Spleen (tissue), 7 donors: ENCODE data around the gene COL21A1.

Experiments used
- POLR2AphosphoS5 ChIP-seq, 3 donors: sonication (generic); formaldehyde crosslinking; IDR thresholded peaks; one replicate each; pipeline ENCODE4 v1.5.1; 2017; ENCODE audit warnings: antibody characterized with exemption in 3 of 3
- TF ChIP-seq, protein P1 (sequence below), 11 experiments: fragments of 200-600 bp in 7 of 11; fragments of 450-650 bp in 4 of 11; sonication (generic) in 4 of 11; IDR thresholded peaks in 8 of 11; conservative IDR thresholded peaks in 3 of 11; 1 replicate in 7 of 11; 2 replicates in 4 of 11; pipeline versions ENCODE4 v1.4.0 to v1.8.0; 2016 to 2021; ENCODE audit warnings: antibody characterized with exemption in 11 of 11, inconsistent platforms in 4 of 11, mild to moderate bottlenecking in 1 of 11
- donor health status: DM: no; HTN: no; CAD: no; lungs with moderate emphysema.
- donor health status: DM: no; HTN: no; CAD: no.
- donor health status: DM: no; HTN: no; CAD: no.

GRCh38 chr6:56245903-56246351 lies 1.5 kb downstream of the COL21A1 start:
- TF ChIP-seq, protein P1, sequence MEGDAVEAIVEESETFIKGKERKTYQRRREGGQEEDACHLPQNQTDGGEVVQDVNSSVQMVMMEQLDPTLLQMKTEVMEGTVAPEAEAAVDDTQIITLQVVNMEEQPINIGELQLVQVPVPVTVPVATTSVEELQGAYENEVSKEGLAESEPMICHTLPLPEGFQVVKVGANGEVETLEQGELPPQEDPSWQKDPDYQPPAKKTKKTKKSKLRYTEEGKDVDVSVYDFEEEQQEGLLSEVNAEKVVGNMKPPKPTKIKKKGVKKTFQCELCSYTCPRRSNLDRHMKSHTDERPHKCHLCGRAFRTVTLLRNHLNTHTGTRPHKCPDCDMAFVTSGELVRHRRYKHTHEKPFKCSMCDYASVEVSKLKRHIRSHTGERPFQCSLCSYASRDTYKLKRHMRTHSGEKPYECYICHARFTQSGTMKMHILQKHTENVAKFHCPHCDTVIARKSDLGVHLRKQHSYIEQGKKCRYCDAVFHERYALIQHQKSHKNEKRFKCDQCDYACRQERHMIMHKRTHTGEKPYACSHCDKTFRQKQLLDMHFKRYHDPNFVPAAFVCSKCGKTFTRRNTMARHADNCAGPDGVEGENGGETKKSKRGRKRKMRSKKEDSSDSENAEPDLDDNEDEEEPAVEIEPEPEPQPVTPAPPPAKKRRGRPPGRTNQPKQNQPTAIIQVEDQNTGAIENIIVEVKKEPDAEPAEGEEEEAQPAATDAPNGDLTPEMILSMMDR (IDR thresholded peaks at IDR 0.05 in 8 of 11, conservative IDR thresholded peaks at IDR 0.05 in 3 of 11): no peak
- TF ChIP-seq POLR2AphosphoS5 (IDR thresholded peaks at IDR 0.05): no peak
